GM10266 (cell line): ENCODE results near the gene CCNDBP1.

Source experiments
- DNase-seq: peaks from one replicate; pipeline ENCODE4 v3.0.0; 2012; ENCODE audit errors: extremely low spot score
- TF ChIP-seq, protein P1 (sequence below): IDR thresholded peaks from 2 replicates; pipeline ENCODE4 v1.5.1; 2012; ENCODE audit warnings: mild to moderate bottlenecking, low read depth; ENCODE audit not compliant: control insufficient read depth, insufficient read depth; ENCODE audit errors: missing control alignments

Gene CCNDBP1

DNA sequence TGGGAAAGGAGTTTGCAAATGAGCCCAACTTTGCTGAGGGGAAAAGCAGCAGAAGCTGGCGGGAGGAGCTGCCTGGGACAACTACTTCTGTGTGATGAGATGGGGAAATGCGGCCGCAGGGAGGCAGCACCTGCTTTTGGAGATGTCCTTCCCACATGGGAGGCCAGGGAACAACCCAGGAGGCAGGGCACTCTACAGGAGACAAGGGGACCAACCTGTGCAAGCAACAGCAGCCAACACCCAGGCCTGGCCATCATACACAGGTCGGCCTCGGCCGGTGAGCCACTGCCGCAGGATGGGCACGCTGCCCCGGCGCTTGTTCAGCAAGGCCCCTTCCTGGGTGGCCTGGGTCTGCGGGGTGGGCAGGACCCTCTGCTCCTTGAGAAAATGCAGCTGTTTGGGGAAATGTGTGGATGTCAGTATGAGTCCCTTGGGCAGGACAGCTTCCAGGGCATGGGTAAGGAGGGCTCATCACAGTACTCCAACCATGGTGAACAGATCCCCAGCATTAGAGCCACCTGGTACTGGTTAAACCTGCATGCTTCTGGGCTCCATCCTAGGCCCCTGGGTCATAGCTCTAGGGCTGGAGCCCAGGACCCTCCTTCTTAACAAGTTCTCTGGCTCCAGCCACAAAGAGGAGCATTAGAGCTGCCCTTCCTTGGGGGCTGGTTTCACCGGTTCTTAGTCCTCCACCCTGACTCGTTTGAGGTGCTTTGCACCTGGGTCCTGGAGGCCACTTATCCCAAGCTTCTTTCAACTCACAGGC lies 24.0 kb downstream of the CCNDBP1 start:
- DNase-seq = no peak
- TF ChIP-seq, protein P1, sequence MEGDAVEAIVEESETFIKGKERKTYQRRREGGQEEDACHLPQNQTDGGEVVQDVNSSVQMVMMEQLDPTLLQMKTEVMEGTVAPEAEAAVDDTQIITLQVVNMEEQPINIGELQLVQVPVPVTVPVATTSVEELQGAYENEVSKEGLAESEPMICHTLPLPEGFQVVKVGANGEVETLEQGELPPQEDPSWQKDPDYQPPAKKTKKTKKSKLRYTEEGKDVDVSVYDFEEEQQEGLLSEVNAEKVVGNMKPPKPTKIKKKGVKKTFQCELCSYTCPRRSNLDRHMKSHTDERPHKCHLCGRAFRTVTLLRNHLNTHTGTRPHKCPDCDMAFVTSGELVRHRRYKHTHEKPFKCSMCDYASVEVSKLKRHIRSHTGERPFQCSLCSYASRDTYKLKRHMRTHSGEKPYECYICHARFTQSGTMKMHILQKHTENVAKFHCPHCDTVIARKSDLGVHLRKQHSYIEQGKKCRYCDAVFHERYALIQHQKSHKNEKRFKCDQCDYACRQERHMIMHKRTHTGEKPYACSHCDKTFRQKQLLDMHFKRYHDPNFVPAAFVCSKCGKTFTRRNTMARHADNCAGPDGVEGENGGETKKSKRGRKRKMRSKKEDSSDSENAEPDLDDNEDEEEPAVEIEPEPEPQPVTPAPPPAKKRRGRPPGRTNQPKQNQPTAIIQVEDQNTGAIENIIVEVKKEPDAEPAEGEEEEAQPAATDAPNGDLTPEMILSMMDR = no peak

DNA sequence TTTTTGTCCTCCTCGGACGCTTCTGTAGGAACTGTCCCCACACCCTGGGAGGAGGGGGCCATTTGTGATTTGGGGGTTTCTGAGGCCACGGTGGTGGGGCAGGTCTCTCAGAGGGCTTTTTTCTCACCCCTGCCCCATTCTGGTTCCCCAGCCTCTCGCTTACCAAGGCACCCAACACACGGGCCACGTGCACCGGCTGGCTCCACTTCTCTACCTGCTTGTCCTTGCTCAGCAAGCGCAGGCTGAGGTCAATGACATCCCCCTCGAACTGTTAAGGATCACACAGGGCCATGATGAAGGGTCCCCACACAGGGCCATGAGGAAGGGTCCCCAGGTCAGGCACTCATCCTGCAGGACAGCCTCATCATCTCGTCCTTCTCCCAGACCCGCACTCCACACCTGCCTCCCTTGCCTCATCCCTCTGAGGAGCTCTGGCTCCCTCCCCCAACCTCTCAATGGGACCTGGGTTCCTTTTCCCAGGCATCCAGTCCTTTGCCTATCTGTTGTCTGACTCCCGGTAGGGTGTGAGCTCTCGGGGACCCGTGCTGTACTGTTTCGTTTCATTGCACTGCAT lies 25.1 kb downstream of the CCNDBP1 start:
- no peak for DNase-seq
- TF ChIP-seq, protein P1 = no peak

DNA sequence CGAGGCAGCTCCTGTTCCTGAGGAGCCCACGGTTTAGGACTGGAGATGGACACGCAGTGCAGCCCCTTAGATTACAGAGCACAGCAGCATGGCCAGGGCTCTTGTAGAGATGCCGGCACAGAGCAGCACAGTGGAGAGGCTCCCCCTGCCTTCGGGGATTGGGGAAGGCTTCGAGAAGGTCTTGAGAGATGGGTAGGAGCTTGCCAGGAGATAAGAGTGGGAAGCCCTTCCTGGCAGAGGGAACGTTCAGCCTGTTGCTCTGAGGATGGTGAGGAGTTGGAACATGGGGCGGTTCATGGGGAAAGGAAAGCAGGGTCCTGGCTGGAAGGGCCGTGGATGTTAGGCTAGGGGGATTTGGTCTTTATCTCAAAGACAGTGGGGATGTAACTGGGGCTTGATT lies 25.6 kb downstream of the CCNDBP1 start:
- no peak for DNase-seq
- TF ChIP-seq, protein P1 = no peak

DNA sequence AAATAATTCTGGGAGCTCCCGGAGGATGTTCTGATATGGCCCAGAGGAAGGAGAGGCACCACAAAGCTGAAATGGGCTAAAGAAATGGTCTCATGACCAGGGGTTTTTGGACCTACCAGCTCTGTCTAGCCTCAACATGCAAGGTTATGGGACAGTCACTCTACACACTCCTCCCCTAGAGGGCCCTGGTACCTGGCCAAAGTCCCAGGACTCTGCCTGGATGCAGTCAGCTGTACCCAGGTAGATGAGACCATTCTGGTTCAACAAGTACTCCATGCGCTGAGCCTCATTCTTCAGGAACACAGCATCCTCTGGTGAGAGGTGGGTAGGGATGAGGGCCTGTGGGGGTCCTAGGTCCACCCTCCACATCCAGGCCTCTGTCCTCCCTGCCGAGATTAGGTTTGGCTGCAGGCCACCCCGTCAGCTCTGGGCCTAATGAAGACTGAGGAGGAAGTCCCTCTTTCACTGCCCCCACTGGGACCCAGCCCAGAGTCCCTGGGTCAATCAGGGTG lies 26.1 kb downstream of the CCNDBP1 start:
- TF ChIP-seq, protein P1 = no peak
- DNase-seq = no peak

DNA sequence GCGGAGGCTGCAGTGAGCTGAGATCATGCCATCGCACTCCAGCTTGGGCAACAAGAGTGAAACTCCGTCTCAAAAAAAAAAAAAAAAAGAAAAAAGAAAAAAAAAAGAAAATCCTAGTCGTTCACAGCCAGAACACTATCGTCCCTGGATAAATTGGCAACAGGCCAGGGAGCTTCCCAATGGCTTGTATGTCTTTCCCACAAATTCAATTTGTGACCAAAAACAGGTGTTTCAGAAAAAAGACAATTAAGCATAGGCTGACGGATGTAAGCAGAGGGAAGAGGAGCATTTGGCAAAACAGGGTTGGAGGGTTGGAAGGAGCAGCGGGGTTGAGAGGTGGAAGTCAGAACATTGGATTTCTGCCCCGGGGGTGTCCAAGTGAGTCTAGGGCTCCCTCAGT lies 27.1 kb downstream of the CCNDBP1 start:
- TF ChIP-seq, protein P1 = no peak
- DNase-seq = no peak

DNA sequence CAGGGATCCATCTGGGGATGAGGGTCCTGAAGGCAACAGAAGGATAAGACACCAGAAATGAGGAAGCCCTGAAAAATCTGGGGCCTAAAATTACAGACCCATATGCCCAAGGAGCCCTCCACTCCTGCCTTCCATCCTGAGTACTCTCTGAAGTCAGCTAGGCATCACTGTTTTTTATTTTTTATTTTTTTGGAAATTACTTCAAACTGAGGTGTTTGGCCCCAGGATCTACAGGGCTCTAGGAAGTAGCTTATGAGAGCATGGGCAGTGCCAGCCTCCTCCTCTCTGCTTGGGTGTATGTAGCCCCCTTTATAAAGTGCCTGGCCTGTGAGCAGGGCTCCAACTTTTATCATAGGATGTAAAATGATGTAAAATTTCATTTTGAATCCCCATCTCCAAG lies 27.7 kb downstream of the CCNDBP1 start:
- DNase-seq = no peak
- TF ChIP-seq, protein P1 = no peak

DNA sequence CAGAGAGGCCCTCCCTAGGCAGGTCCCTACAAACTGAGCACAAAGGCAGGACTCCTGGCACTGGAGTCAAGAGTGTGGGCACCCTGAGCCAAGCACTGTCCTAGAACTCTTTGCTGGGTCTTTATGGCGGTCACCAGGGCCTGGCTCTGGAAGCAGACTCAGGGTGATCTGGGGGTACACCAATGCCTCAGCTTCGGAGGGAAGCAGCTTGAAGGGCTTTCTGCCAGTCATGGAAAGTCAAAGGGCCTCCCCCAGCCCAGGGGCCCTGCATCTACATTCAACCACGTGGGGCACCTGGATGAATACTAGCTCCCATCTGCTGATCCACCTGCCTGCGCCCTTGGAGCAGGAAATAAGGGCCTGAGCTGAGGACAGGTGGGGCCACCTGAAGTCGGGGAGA lies 28.3 kb downstream of the CCNDBP1 start:
- TF ChIP-seq, protein P1 = no peak
- DNase-seq = no peak
